ENCODE results near the gene ZNF341. TPM values are rescaled to one million over a fixed set of nuclear protein-coding genes. Genes with fewer than 3 reads are reported as not detected.
A peak's percentile ranks its signal among the peaks of the same experiment; 100 is the strongest.

Gene ZNF341
- total and polyA plus RNA-seq, 9 of the 15 experiments (the other 6 are each of a cell fraction or from before 2014, with no cell fraction given): 0.08 to 2.6 (median 1.0) TPM

DNA sequence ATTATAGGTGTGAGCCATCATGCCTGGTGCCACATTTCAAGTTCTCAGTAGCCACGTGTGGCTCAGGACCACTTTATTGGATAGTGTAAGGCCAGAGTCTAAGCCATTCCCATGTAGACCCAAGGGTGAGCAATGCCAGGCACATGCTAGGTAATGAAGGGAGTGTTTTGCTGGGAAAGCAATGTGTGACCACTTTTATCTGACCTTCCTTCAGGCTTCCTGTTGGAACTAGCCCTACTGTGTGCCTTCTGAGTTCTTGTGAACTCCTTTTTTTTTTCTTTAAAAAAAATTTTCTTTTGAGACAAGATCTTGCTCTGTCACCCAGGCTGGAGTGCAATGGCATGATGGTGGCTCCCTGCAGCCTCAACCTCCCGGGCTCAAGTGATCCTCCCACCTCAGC, 33.3 kb downstream of the ZNF341 start:
- H4K20me1 ChIP-seq (replicated peaks; ENCODE audit: control insufficient read depth, insufficient read depth, low read length): no peaks in the 10 kb centered on the region
- FAIRE-seq (no peak), DNase-seq (ENCODE audit: extremely low read depth in 1 of 4, low spot score in 3 of 4) (no peak), ATAC-seq (no peak)
- no peak overlapping the region for H3K27ac ChIP-seq (ENCODE audit: extremely low read depth, low read depth, low read length)
- no peak overlapping the region for H3K9ac ChIP-seq (ENCODE audit: insufficient read depth in 1 of 2, low read depth in 2 of 2, low read length in 2 of 2)
- H3K9me1 ChIP-seq (ENCODE audit: control insufficient read depth, insufficient read depth, low read length): no peaks in the 10 kb centered on the region
- no peaks in the 10 kb centered on the region for H3K9me3 ChIP-seq (replicated peaks; ENCODE audit: control insufficient read depth, insufficient read depth, low read depth, low read length)
- no peak overlapping the region for H3K4me2 ChIP-seq (ENCODE audit: insufficient read depth, low read length)
- CTCF ChIA-PET (ENCODE audit: low intra/inter-chr PET ratio): no interaction called here
- in situ Hi-C loops (cut with MboI) (no loop called here), intact Hi-C loops (cut with micrococcal nuclease) (no loop called here)
- no peak overlapping the region for H2AFZ ChIP-seq (ENCODE audit: low read depth, low read length)
- no peak overlapping the region for H3K4me3 ChIP-seq
- H3K27me3 ChIP-seq (ENCODE audit: control insufficient read depth in 2 of 2, insufficient read depth in 2 of 2, low read length in 2 of 2): no peaks in the 10 kb centered on the region
- no peak for TF ChIP-seq TCF3 (CRISPR knock-in tag; IDR thresholded peaks at IDR 0.05)
- peak; percentile 90 for TF ChIP-seq ZKSCAN1 (IDR thresholded peaks at IDR 0.05; ENCODE audit: low read depth, low read length)
- POLR2A ChIA-PET: interaction anchor here (1.3 kb wide), 1 partner anchor 11 kb away, joined by 5 read pairs; no protein-coding TSS in a partner anchor
- no peaks in the 10 kb centered on the region for H3K36me3 ChIP-seq (ENCODE audit: control insufficient read depth, insufficient read depth, low read length)
- WGBS (ENCODE audit: insufficient coverage, low coverage, missing lambda C conversion rate): 0% methylated on average over 1 of the region's 2 CpGs
- peaks cover 8 to 10% of the 10 kb centered on the region in 2 experiments; a peak in 4 of 5 replicates for H3K4me1 ChIP-seq (replicated peaks in 1 of 2; ENCODE audit: control insufficient read depth in 2 of 2, insufficient read depth in 2 of 2, low read length in 2 of 2)
- H3K79me2 ChIP-seq (ENCODE audit: control insufficient read depth, insufficient read depth, low read length): no peaks in the 10 kb centered on the region
- BruUV-seq (replicated peaks): no TSS peak

DNA sequence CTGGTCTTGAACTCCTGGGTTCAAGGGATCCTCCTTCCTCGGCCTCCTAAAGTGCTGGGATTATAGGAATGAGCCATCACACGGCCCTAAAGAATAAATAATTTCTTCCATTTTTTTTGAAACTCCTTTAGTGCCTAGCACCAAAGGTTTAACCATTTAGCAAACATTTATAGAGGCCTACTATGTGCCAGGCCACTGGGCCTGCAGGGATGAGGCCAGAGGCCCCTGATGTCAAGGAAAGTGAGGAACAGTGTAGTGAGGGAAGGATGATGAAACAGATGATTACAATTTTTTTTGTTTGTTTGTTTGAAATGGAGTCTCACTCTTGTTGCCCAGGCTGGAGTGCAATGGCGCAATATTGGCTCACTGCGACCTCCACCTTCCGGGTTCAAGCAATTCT, 33.8 kb downstream of the ZNF341 start:
- ChIA-PET POLR2A (no interaction called here), CTCF (ENCODE audit: low intra/inter-chr PET ratio) (no interaction called here)
- in situ Hi-C loops (cut with MboI): no loop called here
- Histone ChIP-seq H2AFZ (ENCODE audit: low read depth, low read length) (no peak overlapping the region), H3K27ac (ENCODE audit: extremely low read depth, low read depth, low read length) (no peak overlapping the region), H3K4me2 (ENCODE audit: insufficient read depth, low read length) (no peak overlapping the region), H3K9ac (ENCODE audit: insufficient read depth in 1 of 2, low read depth in 2 of 2, low read length in 2 of 2) (no peak overlapping the region), H3K79me2 (ENCODE audit: control insufficient read depth, insufficient read depth, low read length) (no peaks in the 10 kb centered on the region), H4K20me1 (replicated peaks; ENCODE audit: control insufficient read depth, insufficient read depth, low read length) (no peaks in the 10 kb centered on the region), H3K27me3 (ENCODE audit: control insufficient read depth in 2 of 2, insufficient read depth in 2 of 2, low read length in 2 of 2) (no peaks in the 10 kb centered on the region), H3K4me1 (replicated peaks in 1 of 2; ENCODE audit: control insufficient read depth in 2 of 2, insufficient read depth in 2 of 2, low read length in 2 of 2) (peaks cover 8 to 10% of the 10 kb centered on the region in 2 experiments; a peak in 4 of 5 replicates), H3K9me1 (ENCODE audit: control insufficient read depth, insufficient read depth, low read length) (no peaks in the 10 kb centered on the region), H3K36me3 (ENCODE audit: control insufficient read depth, insufficient read depth, low read length) (no peaks in the 10 kb centered on the region), H3K4me3 (no peak overlapping the region), H3K9me3 (replicated peaks; ENCODE audit: control insufficient read depth, insufficient read depth, low read depth, low read length) (no peaks in the 10 kb centered on the region)
- intact Hi-C loops (cut with micrococcal nuclease): no loop called here
- ATAC-seq (no peak), FAIRE-seq (no peak), DNase-seq (ENCODE audit: extremely low read depth in 1 of 4, low spot score in 3 of 4) (no peak)
- 80% methylated on average over 5 of the region's 5 CpGs for WGBS (ENCODE audit: insufficient coverage, low coverage, missing lambda C conversion rate)
- BruUV-seq (replicated peaks): no TSS peak
- no peak for TF ChIP-seq TOE1 (IDR thresholded peaks at IDR 0.05; ENCODE audit: borderline replicate concordance)
- TF ChIP-seq TOE1 (CRISPR knock-in tag; IDR thresholded peaks at IDR 0.05; ENCODE audit: borderline replicate concordance, low read depth): no peak
- peak; percentile 75 for TF ChIP-seq ZKSCAN1 (IDR thresholded peaks at IDR 0.05; ENCODE audit: low read depth, low read length)

Measured in K562 (cell line).